HG03103 (cell line): ENCODE data around the gene ANKRD12.

Source experiments
- ATAC-seq: cut with Tn5 transposase; IDR thresholded peaks from one replicate; pipeline ENCODE4 v1.9.1; 2021; ENCODE audit warnings: low read depth; ENCODE audit not compliant: unreplicated experiment

Gene ANKRD12

GRCh38 chr18:9177466-9177865 is 40.9 kb downstream of the ANKRD12 start:
- no peak for ATAC-seq

GRCh38 chr18:9178557-9178956 is 42.0 kb downstream of the ANKRD12 start:
- no peak for ATAC-seq

- ATAC-seq = no peak
These were observed 44.7 kb downstream of the ANKRD12 start for GRCh38 chr18:9181275-9181674.

GRCh38 chr18:9182852-9183399 is 46.3 kb downstream of the ANKRD12 start:
- ATAC-seq = no peak

GRCh38 chr18:9184998-9185613 is 48.5 kb downstream of the ANKRD12 start:
- no peak for ATAC-seq

- ATAC-seq = no peak
These were observed 52.0 kb downstream of the ANKRD12 start for GRCh38 chr18:9188359-9189231.

GRCh38 chr18:9189491-9189890 is 52.9 kb downstream of the ANKRD12 start:
- ATAC-seq = no peak

- no peak for ATAC-seq
These were observed 55.2 kb downstream of the ANKRD12 start for GRCh38 chr18:9191658-9192256.

- no peak for ATAC-seq
These were observed 56.5 kb downstream of the ANKRD12 start for GRCh38 chr18:9193031-9193430.

GRCh38 chr18:9196568-9196967 is 60.0 kb downstream of the ANKRD12 start:
- no peak for ATAC-seq

- ATAC-seq = no peak
These were observed 63.1 kb downstream of the ANKRD12 start for GRCh38 chr18:9199681-9200080.

GRCh38 chr18:9201224-9201623 is 64.6 kb downstream of the ANKRD12 start:
- ATAC-seq = no peak

- ATAC-seq = no peak
These were observed 68.1 kb downstream of the ANKRD12 start for GRCh38 chr18:9204659-9205058.

GRCh38 chr18:9206421-9206820 is 69.8 kb downstream of the ANKRD12 start:
- no peak for ATAC-seq

- no peak for ATAC-seq
These were observed 72.7 kb downstream of the ANKRD12 start for GRCh38 chr18:9209279-9209678.

- ATAC-seq = no peak
These were observed 74.4 kb downstream of the ANKRD12 start for GRCh38 chr18:9210966-9211365.

- no peak for ATAC-seq
These were observed 75.4 kb downstream of the ANKRD12 start for GRCh38 chr18:9211955-9212354.

- ATAC-seq = no peak
These were observed 78.8 kb downstream of the ANKRD12 start for GRCh38 chr18:9215221-9215933.

- ATAC-seq = no peak
These were observed 79.9 kb downstream of the ANKRD12 start for GRCh38 chr18:9216459-9216858.

- ATAC-seq = no peak
These were observed 81.3 kb downstream of the ANKRD12 start for GRCh38 chr18:9217743-9218451.
